HL-60/S4 (cell line): ENCODE data around the gene NUDT1.

Experiments used
- in situ Hi-C: fragments of 300-500 bp; cut with MboI; formaldehyde crosslinking; loops from 2 replicates; pipeline ENCODE4 v1.14.3; 2022; ENCODE audit warnings: low sequenced_read_pairs

NUDT1 gene

DNA sequence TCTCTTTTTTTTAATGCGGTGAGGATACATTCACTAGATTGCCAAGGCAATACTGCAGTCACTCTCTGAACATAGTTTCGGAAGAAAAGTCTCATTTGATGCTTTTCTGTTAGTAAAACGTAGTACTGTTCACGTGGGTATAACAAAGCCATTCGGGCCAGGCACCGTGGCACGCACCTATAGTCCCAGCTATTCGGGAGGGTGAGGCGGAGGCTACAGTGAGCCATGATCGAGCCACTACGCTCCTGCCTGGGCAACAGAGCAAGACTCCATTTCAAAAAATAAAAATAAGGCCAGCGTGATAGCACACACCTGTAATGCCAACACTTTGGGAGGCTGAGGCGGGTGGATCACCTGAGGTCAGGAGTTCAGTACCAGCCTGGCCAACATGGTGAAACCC lies 47.6 kb downstream of the NUDT1 start:
- in situ Hi-C loops, result no loop called here

DNA sequence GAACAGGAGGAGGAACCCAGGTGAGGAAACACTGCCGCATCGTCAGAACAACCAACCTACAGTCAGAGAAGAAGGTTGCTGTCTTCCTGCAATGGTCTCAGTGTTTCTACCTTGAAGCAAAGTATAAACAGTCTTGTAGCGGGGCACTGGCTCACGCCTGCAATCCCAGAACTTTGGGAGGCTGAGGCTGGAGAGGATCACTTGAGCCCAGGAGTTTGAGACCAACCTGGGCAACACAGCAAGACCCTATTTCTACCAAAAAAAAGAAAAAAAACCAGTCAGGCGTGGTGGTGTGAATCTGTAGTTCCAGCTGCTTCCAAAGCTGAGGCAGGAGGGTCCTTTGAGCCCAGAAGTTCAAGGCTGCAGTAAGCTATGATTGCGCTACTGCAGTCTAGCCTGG lies 48.9 kb downstream of the NUDT1 start:
- in situ Hi-C loops, result no loop called here

DNA sequence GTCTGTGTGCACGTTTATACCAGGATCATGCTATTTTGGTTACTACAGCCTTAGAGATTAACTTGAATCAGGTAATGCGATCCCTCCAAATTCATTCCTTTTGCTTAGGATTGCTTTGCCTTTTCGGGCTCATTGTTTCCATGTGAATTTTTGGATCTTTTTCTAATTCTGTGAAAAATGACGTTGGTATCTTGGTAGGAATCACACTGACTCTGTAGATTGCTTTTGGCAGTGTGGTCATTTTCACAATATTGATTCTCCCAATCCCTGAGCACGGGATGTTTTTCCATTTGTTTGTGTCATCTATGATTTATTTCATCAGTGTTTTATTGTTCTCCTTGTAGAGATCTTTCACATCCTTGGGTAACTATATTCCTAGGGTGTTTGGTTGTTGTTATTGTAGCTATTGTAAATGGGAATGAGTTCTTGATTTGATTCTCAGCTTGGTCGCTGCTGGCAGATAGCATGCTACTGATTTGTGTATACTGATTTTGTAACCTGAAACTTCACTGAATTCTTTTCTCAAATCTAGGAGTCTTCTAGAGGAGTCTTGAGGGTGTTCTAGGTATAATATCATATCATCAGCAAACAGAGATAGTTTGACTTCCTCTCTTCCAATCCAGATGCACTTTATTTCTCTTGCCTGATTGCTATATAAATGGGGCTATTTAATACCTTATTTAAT lies 54.1 kb downstream of the NUDT1 start:
- in situ Hi-C loops, result no loop called here

DNA sequence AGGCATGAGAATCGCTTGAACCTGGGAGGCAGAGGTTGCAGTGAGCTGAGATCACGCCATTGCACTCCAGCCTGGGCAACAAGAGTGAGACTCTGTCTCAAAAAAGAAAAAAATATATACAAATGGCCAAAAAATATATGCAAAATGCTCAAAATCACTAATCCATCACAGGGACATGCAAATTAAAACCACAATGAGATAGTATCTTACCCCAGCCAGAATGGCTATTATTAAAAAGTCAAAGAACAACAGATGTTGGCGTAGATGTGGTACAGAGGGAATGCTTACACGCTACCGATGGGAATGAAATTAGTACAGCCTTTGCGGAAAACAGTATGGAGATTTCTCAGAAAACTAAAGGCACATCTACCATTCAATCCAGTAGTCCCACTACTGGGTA lies 54.8 kb downstream of the NUDT1 start:
- in situ Hi-C loops, result no loop called here

DNA sequence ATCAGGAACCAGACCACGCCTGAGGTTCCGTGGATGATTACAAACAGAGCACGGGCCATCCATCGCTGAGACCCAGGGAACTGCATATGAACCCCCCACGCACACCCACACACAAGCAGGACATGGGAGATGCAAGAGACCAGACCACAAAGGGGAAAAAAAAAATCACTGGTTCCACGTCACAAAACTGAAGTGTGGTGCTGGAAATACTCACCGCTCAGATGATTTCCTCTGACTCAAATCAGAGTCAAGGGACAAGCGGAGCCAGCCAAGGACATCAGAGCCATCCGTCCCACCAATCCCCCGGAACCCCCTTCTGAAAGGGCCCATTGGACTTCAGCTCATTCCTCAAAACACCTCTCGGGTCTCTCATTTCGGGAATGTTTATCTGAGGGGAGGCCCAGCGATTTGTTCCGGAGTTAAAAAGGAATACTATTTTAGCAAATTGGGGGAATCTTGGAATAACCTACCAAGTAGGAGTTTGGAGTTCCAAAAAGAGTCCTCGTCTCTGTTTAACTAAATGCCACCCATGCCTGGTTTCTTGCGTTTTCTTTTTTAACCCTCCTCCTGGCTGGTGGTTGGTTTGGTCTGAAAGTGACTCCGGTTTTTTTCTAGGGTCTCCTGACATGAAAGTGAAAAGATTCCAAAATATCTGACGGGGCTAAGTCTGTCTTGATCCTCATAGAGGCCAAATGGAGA lies 57.3 kb downstream of the NUDT1 start:
- in situ Hi-C loops, result no loop called here

DNA sequence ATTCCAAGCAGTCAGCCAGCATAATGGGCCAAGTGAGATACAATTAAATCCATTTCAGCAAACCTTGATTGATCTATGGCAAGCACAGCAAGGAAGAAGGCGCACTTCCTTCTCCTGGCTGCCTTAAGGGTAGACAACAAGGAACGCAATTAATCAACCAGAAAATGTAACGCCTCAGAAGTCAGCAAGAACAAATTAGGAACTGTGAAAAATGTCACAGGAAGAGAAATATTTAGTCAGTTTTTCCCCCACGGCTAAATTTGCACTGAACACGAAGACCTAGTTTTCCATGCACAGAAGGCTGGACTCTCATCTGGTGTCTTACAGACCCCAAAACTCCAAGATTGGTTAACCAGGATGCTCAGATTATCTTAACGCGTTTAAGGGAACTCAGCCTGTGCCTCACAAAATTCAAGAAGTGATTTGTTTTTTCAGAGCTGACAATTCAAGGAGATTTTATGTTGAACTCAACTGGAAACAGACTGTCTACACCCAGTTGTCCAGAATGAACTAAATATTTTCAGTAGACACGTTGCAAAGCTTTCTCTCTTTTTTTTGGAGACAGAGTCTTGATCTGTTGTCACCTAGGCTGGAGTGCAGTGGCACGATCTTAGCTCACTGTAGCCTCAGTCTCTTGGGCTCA lies 58.0 kb downstream of the NUDT1 start:
- in situ Hi-C loops, result no loop called here
